ENCODE data around the gene CCDC121.
A peak's percentile ranks its signal among the peaks of the same experiment; 100 is the strongest.

The CCDC121 gene

DNA sequence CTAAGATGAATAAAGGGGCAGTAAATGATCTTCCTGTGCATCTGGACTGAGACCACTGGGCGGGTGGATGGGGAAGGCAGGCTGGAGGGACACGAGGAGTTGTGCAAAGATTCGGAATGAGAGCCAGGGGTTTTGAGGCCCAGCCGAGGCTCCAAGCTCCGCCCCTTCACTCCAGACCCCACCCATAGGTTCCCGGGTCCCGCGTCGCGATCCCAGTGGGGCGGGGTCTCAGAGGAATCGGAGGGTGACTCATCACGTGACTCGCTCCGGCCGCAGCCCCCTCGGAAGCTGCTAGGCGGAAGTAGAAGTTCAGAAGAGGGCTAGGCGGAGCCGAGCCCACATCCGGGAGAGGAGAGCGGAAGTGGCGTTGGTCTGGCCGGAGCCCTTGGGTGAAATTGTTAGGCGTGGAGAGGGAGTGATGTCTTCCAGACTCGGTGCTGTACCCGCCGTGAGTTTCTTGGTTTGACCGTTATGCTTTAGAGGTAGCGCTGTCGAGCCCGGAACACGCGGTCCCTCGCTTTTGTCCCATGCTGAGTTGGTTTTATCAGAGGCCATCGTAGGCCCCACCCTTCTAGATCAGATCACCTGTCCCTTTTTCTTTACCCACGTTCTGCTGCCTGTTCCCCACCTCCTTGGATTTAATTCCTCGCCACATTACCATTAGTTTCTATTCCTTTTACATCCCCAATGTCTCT lies 46.0 kb downstream of the CCDC121 start, which contains the start of gene ZNF512:
TSS of gene ZNF512 (plus strand) at position 348 of the 695 bp plus-strand sequence. CDS start at position 419, 71 bp downstream.
- Histone ChIP-seq H3K27me3 (replicated peaks in 2 of 5; ENCODE audit: control insufficient read depth in 4 of 5, insufficient read depth in 5 of 5, low read length in 4 of 5) (no peaks in the 10 kb centered on the region), H3K36me3 (ENCODE audit: control insufficient read depth in 4 of 4, insufficient read depth in 4 of 4, low read length in 3 of 4) (no peaks in the 10 kb centered on the region), H3K27ac (ENCODE audit: insufficient read depth in 1 of 2, low read depth in 1 of 2, low read length in 2 of 2, poor library complexity in 1 of 2, severe bottlenecking in 2 of 2) (peak within 1 kb of the TSS; percentile 18 to 80), H3K9me3 (ENCODE audit: control extremely low read depth in 1 of 5, control insufficient read depth in 4 of 5, insufficient read depth in 2 of 5, low read depth in 1 of 5, low read length in 4 of 5) (peaks cover 0 to 20% (median 5%) of the 10 kb centered on the region in 5 experiments), H3K4me1 (ENCODE audit: control extremely low read depth in 1 of 4, control insufficient read depth in 4 of 4, insufficient read depth in 4 of 4, low read length in 3 of 4) (peaks cover 9 to 29% (median 15%) of the 10 kb centered on the region in 4 experiments), H3K4me3 (ENCODE audit: control insufficient read depth in 1 of 7, extremely low read depth in 1 of 7, insufficient read depth in 4 of 7, low read depth in 2 of 7, low read length in 6 of 7) (peak within 1 kb of the TSS; percentile 32 to 89 (median 83))
- POLR2A ChIA-PET, result interaction anchor here (0.6 kb wide), 1 partner anchor 246 kb away, joined by 6 read pairs; no protein-coding TSS in a partner anchor
- DNase-seq, result peak; percentile 93 to 96 (median 96)
- WGBS (ENCODE audit: insufficient coverage), result 6% methylated on average over 36 of the region's 38 CpGs
- CTCF ChIA-PET, result no interaction called here

DNA sequence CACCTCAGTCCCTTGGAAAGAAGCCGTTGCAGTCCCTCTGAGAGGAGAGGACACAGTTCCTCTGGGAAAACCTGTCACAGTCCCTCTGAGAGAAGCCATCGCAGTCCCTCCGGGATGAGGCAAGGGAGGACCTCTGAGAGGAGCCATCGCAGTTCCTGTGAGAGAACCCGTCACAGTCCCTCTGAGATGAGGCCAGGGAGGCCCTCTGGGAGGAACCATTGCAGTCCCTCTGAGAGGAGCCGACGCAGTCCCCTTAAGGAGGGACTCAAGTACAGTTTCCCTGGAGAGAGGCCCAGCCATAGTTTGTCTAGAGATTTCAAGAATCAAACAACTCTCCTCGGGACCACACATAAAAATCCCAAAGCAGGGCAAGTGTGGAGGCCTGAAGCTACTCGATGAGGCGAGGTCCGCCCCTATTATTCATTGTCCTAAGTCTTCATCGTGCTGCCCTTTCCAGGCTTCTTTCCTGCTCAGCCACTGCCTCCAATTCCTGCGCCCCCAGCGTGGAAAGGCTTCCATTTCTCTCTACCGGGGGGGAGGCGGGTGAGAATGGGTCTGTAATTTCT lies 46.6 kb downstream of the CCDC121 start:
- CTCF ChIA-PET, result no interaction called here
- Histone ChIP-seq H3K4me3 (ENCODE audit: control insufficient read depth in 1 of 7, extremely low read depth in 1 of 7, insufficient read depth in 4 of 7, low read depth in 2 of 7, low read length in 6 of 7) (peak overlapping the region in 6 of 7 experiments; percentile 32 to 89 (median 82)), H3K27ac (ENCODE audit: insufficient read depth in 1 of 2, low read depth in 1 of 2, low read length in 2 of 2, poor library complexity in 1 of 2, severe bottlenecking in 2 of 2) (peak overlapping the region in 1 of 2 experiments; percentile 69), H3K27me3 (replicated peaks in 2 of 5; ENCODE audit: control insufficient read depth in 4 of 5, insufficient read depth in 5 of 5, low read length in 4 of 5) (no peaks in the 10 kb centered on the region), H3K36me3 (ENCODE audit: control insufficient read depth in 4 of 4, insufficient read depth in 4 of 4, low read length in 3 of 4) (no peaks in the 10 kb centered on the region), H3K9me3 (ENCODE audit: control extremely low read depth in 1 of 5, control insufficient read depth in 4 of 5, insufficient read depth in 2 of 5, low read depth in 1 of 5, low read length in 4 of 5) (peaks cover 4 to 25% (median 8%) of the 10 kb centered on the region in 5 experiments), H3K4me1 (ENCODE audit: control extremely low read depth in 1 of 4, control insufficient read depth in 4 of 4, insufficient read depth in 4 of 4, low read length in 3 of 4) (peaks cover 9 to 29% (median 15%) of the 10 kb centered on the region in 4 experiments)
- POLR2A ChIA-PET, result no interaction called here
- peak in 1 of 3 donors; percentile 10 for DNase-seq
- WGBS (ENCODE audit: insufficient coverage), result 89% methylated on average over 14 of the region's 16 CpGs

DNA sequence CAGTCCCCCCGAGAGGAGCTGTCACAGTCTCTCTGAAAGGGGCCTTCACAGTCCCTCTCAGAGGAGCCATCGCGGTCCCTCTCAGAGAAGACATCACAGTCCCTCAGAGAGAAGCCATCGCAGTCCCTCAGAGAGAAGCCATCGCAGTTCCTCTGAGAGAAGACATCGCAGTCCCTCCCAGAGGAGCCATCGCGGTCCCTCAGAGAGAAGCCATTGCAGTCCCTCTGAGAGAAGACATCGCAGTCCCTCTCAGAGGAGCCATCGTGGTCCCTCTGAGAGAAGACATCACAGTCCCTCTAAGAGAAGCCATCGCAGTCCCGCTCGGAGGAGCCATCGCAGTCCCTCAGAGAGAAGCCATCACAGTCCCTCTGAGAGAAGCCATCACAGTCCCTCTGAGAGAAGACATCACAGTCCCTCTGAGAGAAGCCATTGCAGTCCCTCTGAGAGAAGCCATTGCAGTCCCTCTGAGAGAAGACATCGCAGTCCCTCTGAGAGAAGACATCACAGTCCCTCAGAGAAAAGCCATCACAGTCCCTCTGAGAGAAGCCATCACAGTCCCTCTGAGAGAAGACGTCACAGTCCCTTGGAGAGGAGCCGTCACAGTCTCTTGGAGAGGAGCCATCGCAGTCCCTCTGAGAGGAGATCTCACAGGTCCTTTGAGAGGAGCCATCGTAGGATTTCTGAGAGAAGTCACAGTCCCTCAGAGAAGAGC lies 47.2 kb downstream of the CCDC121 start:
- 96% methylated on average over 18 of the region's 19 CpGs for WGBS (ENCODE audit: insufficient coverage)
- Histone ChIP-seq H3K4me1 (ENCODE audit: control extremely low read depth in 1 of 4, control insufficient read depth in 4 of 4, insufficient read depth in 4 of 4, low read length in 3 of 4) (peaks cover 9 to 29% (median 15%) of the 10 kb centered on the region in 4 experiments), H3K27ac (ENCODE audit: insufficient read depth in 1 of 2, low read depth in 1 of 2, low read length in 2 of 2, poor library complexity in 1 of 2, severe bottlenecking in 2 of 2) (no peak overlapping the region), H3K9me3 (ENCODE audit: control extremely low read depth in 1 of 5, control insufficient read depth in 4 of 5, insufficient read depth in 2 of 5, low read depth in 1 of 5, low read length in 4 of 5) (peaks cover 3 to 31% (median 8%) of the 10 kb centered on the region in 5 experiments), H3K4me3 (ENCODE audit: control insufficient read depth in 1 of 7, extremely low read depth in 1 of 7, insufficient read depth in 4 of 7, low read depth in 2 of 7, low read length in 6 of 7) (no peak overlapping the region), H3K36me3 (ENCODE audit: control insufficient read depth in 4 of 4, insufficient read depth in 4 of 4, low read length in 3 of 4) (no peaks in the 10 kb centered on the region), H3K27me3 (replicated peaks in 2 of 5; ENCODE audit: control insufficient read depth in 4 of 5, insufficient read depth in 5 of 5, low read length in 4 of 5) (no peaks in the 10 kb centered on the region)
- DNase-seq, result no peak
- POLR2A ChIA-PET, result no interaction called here
- CTCF ChIA-PET, result interaction anchor here (1.5 kb wide), 1 partner anchor 8 kb away, joined by 3 read pairs; no protein-coding TSS in a partner anchor

Measured in common myeloid progenitor, CD34-positive (primary cell).